Measurements from ENCODE around the gene RAD51B.

GRCh38 chr14:68363843-68364767 lies 544.5 kb downstream of the RAD51B start:
- TF ChIP-seq CTCF (IDR thresholded peaks at IDR 0.05) = no peak
- TF ChIP-seq EP300 (IDR thresholded peaks at IDR 0.05; ENCODE audit: low read depth) = no peak
- no peak for TF ChIP-seq POLR2AphosphoS5 (IDR thresholded peaks at IDR 0.05)
- TF ChIP-seq POLR2A (IDR thresholded peaks at IDR 0.05) = no peak
